ENCODE measurements around the gene ASXL2. TPM values are rescaled to one million over a fixed set of nuclear protein-coding genes. Genes with fewer than 3 reads are reported as not detected.

The ASXL2 gene
- polyA plus RNA-seq, 3 donors, result 3.6 to 13.4 (median 7.1) TPM

DNA sequence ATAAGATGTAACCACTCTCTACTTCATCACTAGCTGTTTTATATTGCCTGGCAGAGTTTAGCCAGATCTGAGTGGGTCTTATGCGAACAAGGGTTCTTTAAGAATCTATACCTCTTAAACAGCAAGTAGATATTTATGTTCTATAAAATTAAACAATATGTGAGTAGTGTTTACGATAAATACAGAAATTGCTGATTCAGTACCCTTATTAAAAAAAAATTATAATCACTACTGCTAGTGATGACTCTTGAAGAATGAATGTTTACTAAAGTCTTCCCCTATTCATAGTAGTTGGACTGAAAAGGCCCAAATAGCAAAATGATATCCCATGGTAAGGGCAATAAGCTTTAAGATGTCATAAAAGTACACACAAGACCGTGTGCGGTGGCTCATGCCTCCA, 106.2 kb downstream of the ASXL2 start:
- H3K36me3 ChIP-seq (replicated peaks in 1 of 2; ENCODE audit: control insufficient read depth in 1 of 2, insufficient read depth in 2 of 2, low read length in 2 of 2), result peaks cover 43 to 71% of the 10 kb centered on the region in 2 donors
- DNase-seq, result no peak
- H3K4me3 Mint-ChIP-seq, result no peak overlapping the region
- no peaks in the 10 kb centered on the region for H3K9me3 Mint-ChIP-seq
- no peak overlapping the region for H3K4me3 ChIP-seq (replicated peaks in 1 of 3; ENCODE audit: low read depth in 2 of 3, low read length in 3 of 3)
- no peak overlapping the region for H3K27ac ChIP-seq (ENCODE audit: low read depth in 1 of 2, low read length in 2 of 2)
- H3K27ac Mint-ChIP-seq, result peak overlapping the region in 1 of 7 donors; percentile 45
- H3K27me3 Mint-ChIP-seq (ENCODE audit: low read depth in 3 of 3), result no peaks in the 10 kb centered on the region
- H3K4me1 ChIP-seq (ENCODE audit: control insufficient read depth in 1 of 2, insufficient read depth in 2 of 2, low read length in 2 of 2), result no peaks in the 10 kb centered on the region
- WGBS (ENCODE audit: insufficient coverage), result 100% methylated on average over 2 of the region's 4 CpGs
- no peaks in the 10 kb centered on the region for H3K27me3 ChIP-seq (ENCODE audit: control insufficient read depth in 2 of 2, insufficient read depth in 2 of 2, low read length in 2 of 2)
- H3K79me2 ChIP-seq (ENCODE audit: insufficient read depth, low read length), result no peaks in the 10 kb centered on the region
- no peaks in the 10 kb centered on the region for H4K20me1 ChIP-seq (ENCODE audit: insufficient read depth, low read length)
- no peak overlapping the region for H3K4me2 ChIP-seq (replicated peaks; ENCODE audit: extremely low read depth, low read length, poor library complexity, severe bottlenecking)
- H3K9ac ChIP-seq (ENCODE audit: insufficient read depth, low read length, poor library complexity, severe bottlenecking), result no peak overlapping the region
- TF ChIP-seq, protein P1, sequence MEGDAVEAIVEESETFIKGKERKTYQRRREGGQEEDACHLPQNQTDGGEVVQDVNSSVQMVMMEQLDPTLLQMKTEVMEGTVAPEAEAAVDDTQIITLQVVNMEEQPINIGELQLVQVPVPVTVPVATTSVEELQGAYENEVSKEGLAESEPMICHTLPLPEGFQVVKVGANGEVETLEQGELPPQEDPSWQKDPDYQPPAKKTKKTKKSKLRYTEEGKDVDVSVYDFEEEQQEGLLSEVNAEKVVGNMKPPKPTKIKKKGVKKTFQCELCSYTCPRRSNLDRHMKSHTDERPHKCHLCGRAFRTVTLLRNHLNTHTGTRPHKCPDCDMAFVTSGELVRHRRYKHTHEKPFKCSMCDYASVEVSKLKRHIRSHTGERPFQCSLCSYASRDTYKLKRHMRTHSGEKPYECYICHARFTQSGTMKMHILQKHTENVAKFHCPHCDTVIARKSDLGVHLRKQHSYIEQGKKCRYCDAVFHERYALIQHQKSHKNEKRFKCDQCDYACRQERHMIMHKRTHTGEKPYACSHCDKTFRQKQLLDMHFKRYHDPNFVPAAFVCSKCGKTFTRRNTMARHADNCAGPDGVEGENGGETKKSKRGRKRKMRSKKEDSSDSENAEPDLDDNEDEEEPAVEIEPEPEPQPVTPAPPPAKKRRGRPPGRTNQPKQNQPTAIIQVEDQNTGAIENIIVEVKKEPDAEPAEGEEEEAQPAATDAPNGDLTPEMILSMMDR (IDR thresholded peaks at IDR 0.05), result no peak
- H2AFZ ChIP-seq (ENCODE audit: insufficient read depth, low read depth, low read length, poor library complexity, severe bottlenecking), result no peak overlapping the region
- intact Hi-C loops (cut with micrococcal nuclease), result no loop called here
- no peaks in the 10 kb centered on the region for H3K4me1 Mint-ChIP-seq
- H3K9me3 ChIP-seq (replicated peaks in 1 of 2; ENCODE audit: control insufficient read depth in 1 of 2, insufficient read depth in 1 of 2, low read length in 2 of 2), result no peaks in the 10 kb centered on the region
- H3K36me3 Mint-ChIP-seq, result peaks cover 45 to 63% of the 10 kb centered on the region in 2 donors

- intact Hi-C loops (cut with micrococcal nuclease), result no loop called here
- no peaks in the 10 kb centered on the region for H3K4me1 Mint-ChIP-seq
Measured at GRCh38 chr2:25763575-25763974, 114.7 kb downstream of the ASXL2 start.

More at GRCh38 chr2:25763575-25763974, 114.7 kb downstream of the ASXL2 start:
- H3K27ac ChIP-seq (ENCODE audit: low read depth in 1 of 2, low read length in 2 of 2), result no peak overlapping the region
- Mint-ChIP-seq H3K27me3 (ENCODE audit: low read depth in 3 of 3) (peaks cover 0 to 1% (median 0%) of the 10 kb centered on the region in 3 donors), H3K9me3 (no peaks in the 10 kb centered on the region), H3K27ac (peak overlapping the region in 2 of 7 donors; percentile 42 to 63), H3K4me3 (no peak overlapping the region), H3K36me3 (peaks cover 65 to 89% of the 10 kb centered on the region in 2 donors)
- no peaks in the 10 kb centered on the region for H3K9me3 ChIP-seq (replicated peaks in 1 of 2; ENCODE audit: control insufficient read depth in 1 of 2, insufficient read depth in 1 of 2, low read length in 2 of 2)
- H4K20me1 ChIP-seq (ENCODE audit: insufficient read depth, low read length), result no peaks in the 10 kb centered on the region
- H3K79me2 ChIP-seq (ENCODE audit: insufficient read depth, low read length), result no peaks in the 10 kb centered on the region
- H3K27me3 ChIP-seq (ENCODE audit: control insufficient read depth in 2 of 2, insufficient read depth in 2 of 2, low read length in 2 of 2), result no peaks in the 10 kb centered on the region
- TF ChIP-seq, protein P1 (IDR thresholded peaks at IDR 0.05), result no peak
- no peak overlapping the region for H3K4me3 ChIP-seq (replicated peaks in 1 of 3; ENCODE audit: low read depth in 2 of 3, low read length in 3 of 3)
- H2AFZ ChIP-seq (ENCODE audit: insufficient read depth, low read depth, low read length, poor library complexity, severe bottlenecking), result no peak overlapping the region
- no peak for DNase-seq
- no peak overlapping the region for H3K4me2 ChIP-seq (replicated peaks; ENCODE audit: extremely low read depth, low read length, poor library complexity, severe bottlenecking)
- H3K9ac ChIP-seq (ENCODE audit: insufficient read depth, low read length, poor library complexity, severe bottlenecking), result no peak overlapping the region
- H3K4me1 ChIP-seq (ENCODE audit: control insufficient read depth in 1 of 2, insufficient read depth in 2 of 2, low read length in 2 of 2), result no peaks in the 10 kb centered on the region
- WGBS (ENCODE audit: insufficient coverage), result 100% methylated on average over 1 of the region's 1 CpG
- H3K36me3 ChIP-seq (replicated peaks in 1 of 2; ENCODE audit: control insufficient read depth in 1 of 2, insufficient read depth in 2 of 2, low read length in 2 of 2), result peaks cover 79 to 94% of the 10 kb centered on the region in 2 donors
